HL-60/S4 treated with retinoic acid at 250 ng/mL for 4 days and 3 days (cell line): ENCODE data around the gene CPAMD8.
"Not testable (repeated sequence)": the region's sequence is repeated elsewhere in the genome, so short reads cannot be mapped to it uniquely, and the experiment has no call there.

Experiments
- in situ Hi-C: fragments of 300-500 bp; cut with MboI; formaldehyde crosslinking; loops from 2 replicates; pipeline ENCODE4 v1.7.0; 2022; ENCODE audit warnings: low sequenced_read_pairs

The CPAMD8 gene

GRCh38 chr19:17004386-17004785 lies 22.2 kb downstream of the CPAMD8 start:
- in situ Hi-C loops: no loop called here

- in situ Hi-C loops: no loop called here
Measured at GRCh38 chr19:17002455-17002854, 24.2 kb downstream of the CPAMD8 start.

- in situ Hi-C loops: no loop called here
Measured at GRCh38 chr19:17001603-17002183, 24.9 kb downstream of the CPAMD8 start.

- in situ Hi-C loops: no loop called here
Measured at GRCh38 chr19:16998635-16999194, 27.9 kb downstream of the CPAMD8 start.

GRCh38 chr19:16996838-16997490 lies 29.6 kb downstream of the CPAMD8 start:
- in situ Hi-C loops: not testable (repeated sequence)

GRCh38 chr19:16988661-16989060 lies 37.9 kb downstream of the CPAMD8 start:
- in situ Hi-C loops: no loop called here

GRCh38 chr19:16985403-16985802 lies 41.2 kb downstream of the CPAMD8 start:
- in situ Hi-C loops: no loop called here

GRCh38 chr19:16982586-16982985 lies 44.0 kb downstream of the CPAMD8 start:
- in situ Hi-C loops: not testable (repeated sequence)

- in situ Hi-C loops: no loop called here
Measured at GRCh38 chr19:16978839-16979802, 47.5 kb downstream of the CPAMD8 start.

GRCh38 chr19:16978156-16978555 lies 48.5 kb downstream of the CPAMD8 start:
- in situ Hi-C loops: no loop called here

- in situ Hi-C loops: no loop called here
Measured at GRCh38 chr19:16977306-16977705, 49.3 kb downstream of the CPAMD8 start.

- in situ Hi-C loops: no loop called here
Measured at GRCh38 chr19:16976446-16976845, 50.2 kb downstream of the CPAMD8 start.

- in situ Hi-C loops: no loop called here
Measured at GRCh38 chr19:16970821-16971220, 55.8 kb downstream of the CPAMD8 start.

- in situ Hi-C loops: no loop called here
Measured at GRCh38 chr19:16969135-16969534, 57.5 kb downstream of the CPAMD8 start.

GRCh38 chr19:16960996-16961822 lies 65.4 kb downstream of the CPAMD8 start:
- in situ Hi-C loops: not testable (repeated sequence)

GRCh38 chr19:16958277-16958676 lies 68.3 kb downstream of the CPAMD8 start:
- in situ Hi-C loops: not testable (repeated sequence)

GRCh38 chr19:16957855-16958254 lies 68.8 kb downstream of the CPAMD8 start:
- in situ Hi-C loops: no loop called here

GRCh38 chr19:16957151-16957701 lies 69.4 kb downstream of the CPAMD8 start:
- in situ Hi-C loops: no loop called here

GRCh38 chr19:16955161-16955560 lies 71.4 kb downstream of the CPAMD8 start:
- in situ Hi-C loops: no loop called here

GRCh38 chr19:16952046-16952445 lies 74.6 kb downstream of the CPAMD8 start:
- in situ Hi-C loops: no loop called here
